HCT116 (cell line): ENCODE results near the gene FBP1. TPM values are rescaled to one million over a fixed set of nuclear protein-coding genes. Genes with fewer than 3 reads are reported as not detected.

Source experiments
- ATAC-seq: fragments of 200-7000 bp; cut with Tn5 transposase; 2 replicates; pipeline ENCODE4 v1.9.1; 2020; ENCODE audit warnings: mild to moderate bottlenecking, moderate library complexity
- BruUV-seq: library from RNA; stranded (reverse); fragments of 400-500 nt; replicated peaks from 2 replicates; lab custom pipeline; 2021; lab: Mats Ljungman, UMichigan
- CTCF ChIA-PET: fragments of 300-600 bp; sonication (Branson Sonifier 250); formaldehyde crosslinking; loops from one replicate; lab custom pipeline; 2021; ENCODE audit warnings: antibody characterized with exemption; lab: Charles Lee
- POLR2A ChIA-PET: fragments of 300-600, 350-600 bp; sonication (Branson Sonifier 250); formaldehyde crosslinking; loops from one replicate; lab custom pipeline; 2021; ENCODE audit warnings: antibody characterized with exemption; lab: Charles Lee
- RAD21 ChIA-PET, 2 experiments: fragments of 300-600 bp; sonication (Branson Sonifier 250); formaldehyde crosslinking; loops; one replicate each; lab custom pipeline; 2023; ENCODE audit warnings: low total read pairs in 2 of 2; ENCODE audit not compliant: uncharacterized antibody in 2 of 2, unreplicated experiment in 2 of 2, low non-redundant PET in 1 of 2; lab: Charles Lee
- DNase-seq: peaks from one replicate; pipeline ENCODE4 v3.0.0-alpha.2; 2010; ENCODE audit warnings: low read depth, low spot score
- H2AFZ ChIP-seq: fragments of 200-600 bp; shearing (Covaris generic), sonication (generic); 2 replicates; pipeline ENCODE4 v1.6.1; 2017; ENCODE audit warnings: low read depth, mixed run types, mixed read lengths, antibody characterized with exemption, low read length; ENCODE audit not compliant: poor library complexity, severe bottlenecking
- H3K27ac ChIP-seq: 2 replicates; pipeline ENCODE4 v1.5.1; 2012; ENCODE audit warnings: low read depth, low read length
- H3K27me3 ChIP-seq: fragments of 200-600 bp; sonication (generic); 2 replicates; pipeline ENCODE4 v1.6.1; 2016; ENCODE audit warnings: mixed run types, low read length, mixed read lengths; ENCODE audit not compliant: insufficient read depth
- H3K36me3 ChIP-seq, 2 experiments: fragments of 200-500 bp in 1 of 2; fragments of 200-600 bp in 1 of 2; sonication (Bioruptor generic) in 1 of 2; sonication (generic) in 1 of 2; 2 replicates each; pipeline versions ENCODE4 v1.5.1 to v1.6.1; 2014 to 2016; ENCODE audit warnings: low read length in 2 of 2, inconsistent platforms in 1 of 2, mixed read lengths in 1 of 2, mixed run types in 1 of 2; ENCODE audit not compliant: insufficient read depth in 2 of 2, control insufficient read depth in 1 of 2
- H3K4me1 ChIP-seq, 2 experiments: fragments of 200-600 bp in 1 of 2; sonication (generic) in 1 of 2; 2 replicates each; pipeline versions ENCODE4 v1.5.1 to v1.6.1; 2012 to 2017; ENCODE audit warnings: low read length in 2 of 2, inconsistent platforms in 1 of 2, mild to moderate bottlenecking in 1 of 2, mixed read lengths in 1 of 2, mixed run types in 1 of 2, moderate library complexity in 1 of 2; ENCODE audit not compliant: insufficient read depth in 2 of 2, control insufficient read depth in 1 of 2
- H3K4me2 ChIP-seq: fragments of 200-600 bp; sonication (generic); 2 replicates; pipeline ENCODE4 v1.6.1; 2017; ENCODE audit warnings: mixed run types, low read length, mixed read lengths
- H3K4me3 ChIP-seq, 2 experiments: fragments of 200-600 bp in 1 of 2; sonication (generic) in 1 of 2; replicated peaks in 1 of 2; 2 replicates each; pipeline ENCODE4 v1.5.1; 2011 to 2016; ENCODE audit warnings: low read length in 2 of 2, control low read depth in 1 of 2, low read depth in 1 of 2, mild to moderate bottlenecking in 1 of 2, mixed read lengths in 1 of 2, mixed run types in 1 of 2
- H3K79me2 ChIP-seq: fragments of 200-600 bp; sonication (generic); 2 replicates; pipeline ENCODE4 v1.6.1; 2017; ENCODE audit warnings: mild to moderate bottlenecking, mixed run types, low read length, moderate library complexity, mixed read lengths; ENCODE audit not compliant: insufficient read depth
- H3K9ac ChIP-seq: fragments of 200-600 bp; sonication (generic); 2 replicates; pipeline ENCODE4 v1.6.1; 2016; ENCODE audit warnings: low read length, mixed read lengths
- H3K9me2 ChIP-seq: fragments of 200-600 bp; sonication (generic), shearing (Covaris generic); 2 replicates; pipeline ENCODE4 v1.6.1; 2017; ENCODE audit warnings: mixed run types, mild to moderate bottlenecking, moderate library complexity; ENCODE audit not compliant: insufficient read depth
- H3K9me3 ChIP-seq, 2 experiments: fragments of 200-500 bp in 1 of 2; fragments of 200-600 bp in 1 of 2; sonication (Bioruptor generic) in 1 of 2; sonication (generic) in 1 of 2; 2 replicates each; pipeline ENCODE4 v1.6.1; 2014 to 2017; ENCODE audit warnings: low read length in 2 of 2, mixed read lengths in 2 of 2, inconsistent platforms in 1 of 2, low read depth in 1 of 2, mild to moderate bottlenecking in 1 of 2, mixed run types in 1 of 2, moderate library complexity in 1 of 2; ENCODE audit not compliant: control insufficient read depth in 1 of 2, insufficient read depth in 1 of 2
- H4K20me1 ChIP-seq: fragments of 200-600 bp; sonication (generic), shearing (Covaris generic); 2 replicates; pipeline ENCODE4 v1.6.1; 2017; ENCODE audit warnings: mixed run types, mild to moderate bottlenecking, moderate library complexity; ENCODE audit not compliant: insufficient read depth
- CBX3 ChIP-seq: IDR thresholded peaks from 2 replicates; pipeline ENCODE4 v1.6.1; 2012; ENCODE audit warnings: low read depth
- CEBPB ChIP-seq: IDR thresholded peaks from 2 replicates; pipeline ENCODE4 v1.6.1; 2012; ENCODE audit warnings: low read depth
- CTCF ChIP-seq, 3 experiments: fragments of 200-600 bp in 1 of 3; sonication (generic) in 1 of 3; IDR thresholded peaks in 2 of 3; conservative IDR thresholded peaks in 1 of 3; 2 replicates each; pipeline ENCODE4 v1.5.1; 2012 to 2017; ENCODE audit warnings: low read depth in 2 of 3, low read length in 2 of 3, antibody characterized with exemption in 1 of 3, borderline replicate concordance in 1 of 3, control low read depth in 1 of 3, mild to moderate bottlenecking in 1 of 3, mixed read lengths in 1 of 3, mixed run types in 1 of 3, moderate library complexity in 1 of 3; ENCODE audit not compliant: insufficient read depth in 1 of 3
- EGR1 ChIP-seq: IDR thresholded peaks from 2 replicates; pipeline ENCODE4 v1.6.1; 2012; ENCODE audit warnings: low read depth
- EZH2phosphoT487 ChIP-seq: fragments of 200-600 bp; IDR thresholded peaks from 2 replicates; pipeline ENCODE4 v1.6.1; 2018; ENCODE audit warnings: antibody characterized with exemption, borderline replicate concordance
- FOSL1 ChIP-seq: IDR thresholded peaks from 2 replicates; pipeline ENCODE4 v1.6.1; 2012; ENCODE audit warnings: low read depth
- JUND ChIP-seq: IDR thresholded peaks from 2 replicates; pipeline ENCODE4 v1.6.1; 2012
- MAX ChIP-seq: IDR thresholded peaks from 2 replicates; pipeline ENCODE4 v1.6.1; 2012
- POLR2A ChIP-seq: IDR thresholded peaks from 2 replicates; pipeline ENCODE4 v1.7.0; 2011; ENCODE audit warnings: borderline replicate concordance; ENCODE audit not compliant: insufficient read depth, insufficient read length; ENCODE audit errors: extremely low read depth
- POLR2AphosphoS5 ChIP-seq: IDR thresholded peaks from 2 replicates; pipeline ENCODE4 v1.6.1; 2011; ENCODE audit warnings: mild to moderate bottlenecking, low read depth, low read length, moderate library complexity
- REST ChIP-seq: IDR thresholded peaks from 2 replicates; pipeline ENCODE4 v1.6.1; 2012; ENCODE audit warnings: low read depth
- SIN3A ChIP-seq: IDR thresholded peaks from 2 replicates; pipeline ENCODE4 v1.6.1; 2012; ENCODE audit warnings: low read depth
- SP1 ChIP-seq: IDR thresholded peaks from 2 replicates; pipeline ENCODE4 v1.6.1; 2012; ENCODE audit warnings: low read depth
- TCF7L2 ChIP-seq: IDR thresholded peaks from 2 replicates; pipeline ENCODE4 v1.7.0; 2011; ENCODE audit warnings: borderline replicate concordance, inconsistent platforms; ENCODE audit not compliant: insufficient read depth, insufficient read length; ENCODE audit errors: extremely low read depth
- YY1 ChIP-seq: IDR thresholded peaks from 2 replicates; pipeline ENCODE4 v1.6.1; 2011; ENCODE audit warnings: low read length, low read depth, moderate library complexity, mild to moderate bottlenecking; ENCODE audit not compliant: insufficient replicate concordance; ENCODE audit errors: extremely low read depth
- ZBTB33 ChIP-seq: IDR thresholded peaks from 2 replicates; pipeline ENCODE4 v1.6.1; 2011; ENCODE audit warnings: mild to moderate bottlenecking, low read length, moderate library complexity; ENCODE audit not compliant: insufficient replicate concordance; ENCODE audit errors: extremely low read depth
- ZFX ChIP-seq: fragments of 450-650 bp; IDR thresholded peaks from 2 replicates; pipeline ENCODE4 v1.6.1; 2017
- ZNF274 ChIP-seq: fragments of 200-500 bp; sonication (Bioruptor generic); IDR thresholded peaks from 2 replicates; pipeline ENCODE4 v1.6.1; 2014; ENCODE audit warnings: mild to moderate bottlenecking, low read depth, low read length, inconsistent platforms
- intact Hi-C: fragments of 100-400 bp; cut with micrococcal nuclease; formaldehyde crosslinking; loops from 2 replicates; pipeline ENCODE4 v1.10.0; 2022
- total RNA-seq: library from RNA; stranded (reverse); gene quantifications from one replicate; pipeline ENCODE4 v1.2.1, GENCODE V29; 2021; ENCODE audit not compliant: unreplicated experiment

FBP1 gene
- total RNA-seq, 1 experiment from 2014 or later, result 0.42 TPM

GRCh38 chr9:94586316-94586715 is 53.0 kb downstream of the FBP1 start:
- Histone ChIP-seq H3K79me2 (no peaks in the 10 kb centered on the region), H3K27me3 (no peaks in the 10 kb centered on the region), H3K9me2 (no peaks in the 10 kb centered on the region), H3K9me3 (no peaks in the 10 kb centered on the region), H3K4me2 (no peak overlapping the region), H2AFZ (no peak overlapping the region), H3K4me3 (no peak overlapping the region), H3K9ac (no peak overlapping the region), H4K20me1 (no peaks in the 10 kb centered on the region), H3K4me1 (no peaks in the 10 kb centered on the region), H3K27ac (no peak overlapping the region), H3K36me3 (no peaks in the 10 kb centered on the region)
- DNase-seq, result no peak
- RAD21 ChIA-PET, result no interaction called here
- ATAC-seq, result no peak
- POLR2A ChIA-PET, result interaction anchor here (0.6 kb wide), 1 partner anchor 1915 kb away, joined by 3 read pairs; no protein-coding TSS in a partner anchor
- CTCF ChIA-PET, result no interaction called here
- intact Hi-C loops, result no loop called here
- no peak for TF ChIP-seq EGR1
- TF ChIP-seq CBX3, result no peak
- no peak for TF ChIP-seq JUND
- no peak for TF ChIP-seq TCF7L2
- no peak for TF ChIP-seq POLR2AphosphoS5
- TF ChIP-seq SP1, result no peak
- TF ChIP-seq FOSL1, result no peak
- TF ChIP-seq CTCF (IDR thresholded peaks at IDR 0.05 in 2 of 3, conservative IDR thresholded peaks at IDR 0.05 in 1 of 3; ENCODE audit: borderline replicate concordance in 1 of 3, insufficient read depth in 1 of 3, low read depth in 2 of 3, low read length in 2 of 3), result no peak
- TF ChIP-seq MAX, result no peak
- TF ChIP-seq POLR2A, result no peak
- TF ChIP-seq ZBTB33, result no peak
- TF ChIP-seq ZFX, result no peak
- TF ChIP-seq YY1, result no peak
- no peak for TF ChIP-seq ZNF274
- no peak for TF ChIP-seq EZH2phosphoT487
- TF ChIP-seq CEBPB, result no peak
- no peak for TF ChIP-seq SIN3A
- TF ChIP-seq REST, result no peak
- BruUV-seq, result no TSS peak
